GM19452 (cell line): Measurements from ENCODE around the gene PIKFYVE.
A peak's percentile ranks its signal among the peaks of the same experiment; 100 is the strongest.
"Not testable (repeated sequence)": the region's sequence is repeated elsewhere in the genome, so short reads cannot be mapped to it uniquely, and the experiment has no call there.

Source experiments
- ATAC-seq: cut with Tn5 transposase; IDR thresholded peaks from one replicate; pipeline ENCODE4 v1.9.1; 2021; ENCODE audit not compliant: unreplicated experiment

Gene PIKFYVE

DNA sequence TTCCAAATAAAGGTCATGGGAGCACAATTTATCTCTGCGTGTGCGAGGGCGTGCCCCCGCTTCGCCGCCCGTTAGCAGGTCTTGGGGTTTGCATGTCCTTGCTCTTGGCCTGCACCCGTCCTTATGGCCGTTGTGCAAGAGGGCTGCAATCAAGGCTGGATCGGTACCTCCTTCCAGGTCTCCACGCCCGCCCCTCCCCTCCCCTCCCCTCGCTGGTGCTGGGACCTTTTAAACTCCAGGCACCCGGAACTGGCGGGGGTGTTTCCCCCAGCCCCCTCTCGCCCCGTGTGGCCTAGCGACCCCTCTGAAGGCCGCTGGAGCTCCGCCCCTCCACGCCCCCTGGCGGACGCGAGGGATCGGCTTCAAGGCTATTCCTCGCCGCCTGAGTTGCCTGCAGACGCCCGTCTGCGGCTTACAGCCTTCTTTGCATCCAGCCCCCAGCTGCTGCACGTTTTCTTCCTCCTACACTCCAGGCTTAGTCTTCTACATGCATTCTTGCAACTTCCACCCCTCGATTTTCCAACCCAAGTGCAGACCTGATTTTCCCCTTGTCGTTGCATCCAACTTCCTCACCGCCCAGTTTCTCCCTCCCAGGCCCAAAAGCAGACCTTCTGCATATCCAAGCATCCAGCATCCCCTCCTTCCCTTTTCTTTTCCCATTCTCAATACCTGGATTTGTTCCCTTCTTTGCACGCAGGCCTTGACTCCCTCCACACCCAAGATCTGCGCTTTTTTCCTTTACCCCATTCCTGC lies 11.8 kb upstream of the PIKFYVE start:
- ATAC-seq, result peak; percentile 60

DNA sequence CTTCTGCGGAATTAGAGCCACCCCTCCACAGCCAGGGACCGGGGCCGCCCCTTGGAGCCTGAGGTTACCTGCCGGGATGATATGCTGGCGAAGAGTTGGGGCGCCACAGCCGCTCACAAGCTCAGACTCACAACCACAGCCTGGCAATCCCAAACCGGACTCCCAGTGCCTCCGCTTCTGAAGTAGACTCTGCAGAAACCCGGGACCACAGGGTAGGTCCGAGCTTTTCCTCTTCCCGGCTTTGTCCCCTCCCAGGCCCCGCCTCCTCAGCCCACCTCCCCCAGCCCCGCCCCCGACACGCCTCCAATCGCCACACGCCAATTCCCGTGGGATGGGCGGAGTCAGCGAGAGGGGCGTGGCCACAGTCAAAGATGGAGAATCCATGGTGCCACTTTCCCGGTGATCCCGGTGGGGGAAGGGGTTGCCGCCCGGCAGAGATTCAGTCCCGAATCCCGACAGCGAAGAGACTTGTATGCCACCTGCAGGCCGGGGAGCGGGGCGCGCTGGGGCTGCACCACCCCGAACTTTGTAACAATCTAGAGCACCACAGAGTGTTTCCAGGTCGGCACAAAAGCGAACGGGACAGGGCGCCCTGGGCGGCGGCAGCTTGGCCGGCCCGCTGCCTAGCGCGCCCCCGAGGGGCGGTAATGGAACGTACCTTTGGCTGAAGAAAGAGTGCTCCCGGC lies 11.0 kb upstream of the PIKFYVE start, which contains the start of gene IDH1:
Gene IDH1, minus strand, starts transcription at position 201 of the 686 bp plus-strand sequence. CDS start 3,520 bp downstream, outside the sequence.
- ATAC-seq, result peak; percentile 77

GRCh38 chr2:208255557-208256106 lies 10.4 kb upstream of the PIKFYVE start:
- peak; percentile 31 for ATAC-seq

DNA sequence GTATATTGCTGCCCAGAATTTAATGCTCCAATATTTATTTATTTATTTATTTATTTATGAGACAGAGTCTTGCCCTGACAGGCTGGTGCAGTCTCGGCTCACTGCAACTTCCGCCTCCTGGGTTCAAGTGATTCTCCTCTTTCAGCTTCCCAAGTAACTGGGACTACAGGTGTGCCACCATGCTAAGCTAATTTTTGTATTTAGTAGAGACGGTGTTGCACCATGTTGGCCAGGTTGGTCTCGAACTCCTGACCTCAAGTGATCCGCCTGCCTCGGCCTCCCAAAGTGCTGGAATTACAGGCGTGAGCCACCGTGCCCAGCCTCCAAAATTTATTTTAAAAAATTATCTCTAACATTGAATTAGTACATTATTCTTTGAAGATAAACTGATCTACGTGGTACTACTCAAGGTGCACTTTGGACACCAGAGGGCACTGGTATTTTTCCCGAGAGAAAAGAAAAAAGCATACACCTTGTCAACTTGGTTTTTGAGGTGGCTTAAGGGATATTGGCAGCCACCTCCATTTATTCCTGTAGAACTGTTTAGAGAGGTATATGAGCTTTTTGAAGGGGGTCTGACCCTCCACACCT lies 9.8 kb upstream of the PIKFYVE start:
- ATAC-seq, result no peak

- not testable (repeated sequence) for ATAC-seq
These were observed 8.9 kb upstream of the PIKFYVE start for GRCh38 chr2:208256849-208257813.

DNA sequence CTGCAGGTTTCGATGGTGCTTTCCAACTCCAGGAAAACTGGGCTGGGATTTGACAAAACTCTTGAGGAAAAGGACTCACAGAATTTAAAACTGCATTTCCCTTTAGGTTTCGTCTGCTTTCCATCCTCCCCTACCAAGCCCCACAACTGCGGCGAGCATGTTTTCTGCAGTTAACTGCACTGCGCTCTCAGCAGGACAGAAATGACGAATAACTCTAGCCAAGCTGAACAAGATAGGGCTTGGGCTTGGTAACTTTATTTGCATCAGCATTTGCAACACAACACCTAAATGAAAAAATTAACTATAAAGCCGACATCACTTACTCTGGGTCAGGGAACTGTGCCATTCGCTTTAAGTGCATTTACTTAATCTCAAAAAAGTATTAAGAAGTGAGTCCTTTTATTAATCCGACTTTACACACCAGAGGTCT lies 669 bp upstream of the PIKFYVE start:
- ATAC-seq, result peak; percentile 46

DNA sequence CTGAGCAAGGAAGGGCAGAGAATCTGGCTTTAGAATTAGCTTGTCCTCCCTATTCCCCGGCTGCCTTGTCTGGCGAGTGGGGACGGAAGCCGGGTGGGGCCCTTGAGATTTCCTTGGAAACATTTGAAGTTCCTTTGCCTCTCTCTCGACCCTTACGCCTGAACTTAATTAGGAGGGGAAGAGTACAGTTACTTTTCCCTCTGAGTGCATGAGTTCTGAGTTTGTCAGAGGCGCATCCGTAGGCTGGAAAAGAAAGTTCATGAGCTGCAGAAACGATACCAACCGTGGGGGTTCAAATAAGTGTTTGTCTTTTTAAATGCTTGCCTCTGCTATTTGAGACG lies 468 bp downstream of the PIKFYVE start:
- peak; percentile 7 for ATAC-seq

DNA sequence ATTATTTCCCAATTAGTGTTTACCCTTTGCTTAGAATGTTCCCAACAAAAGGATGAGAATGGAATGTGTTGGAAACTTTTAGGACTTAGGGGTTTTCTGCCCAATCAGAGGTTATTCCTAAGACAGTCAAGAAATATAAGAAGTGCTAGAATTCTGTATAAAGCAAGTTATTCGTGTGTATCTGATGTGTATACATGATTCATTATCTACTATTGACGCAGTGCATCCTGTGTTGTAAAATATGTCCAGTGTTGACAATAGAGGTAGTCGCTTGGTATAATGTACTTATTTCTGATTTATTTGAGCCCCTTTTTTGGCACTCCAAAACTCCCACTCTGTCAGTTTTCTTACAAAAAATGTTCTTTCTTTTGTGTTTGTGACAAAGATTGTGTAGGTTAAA lies 881 bp downstream of the PIKFYVE start:
- ATAC-seq, result no peak

DNA sequence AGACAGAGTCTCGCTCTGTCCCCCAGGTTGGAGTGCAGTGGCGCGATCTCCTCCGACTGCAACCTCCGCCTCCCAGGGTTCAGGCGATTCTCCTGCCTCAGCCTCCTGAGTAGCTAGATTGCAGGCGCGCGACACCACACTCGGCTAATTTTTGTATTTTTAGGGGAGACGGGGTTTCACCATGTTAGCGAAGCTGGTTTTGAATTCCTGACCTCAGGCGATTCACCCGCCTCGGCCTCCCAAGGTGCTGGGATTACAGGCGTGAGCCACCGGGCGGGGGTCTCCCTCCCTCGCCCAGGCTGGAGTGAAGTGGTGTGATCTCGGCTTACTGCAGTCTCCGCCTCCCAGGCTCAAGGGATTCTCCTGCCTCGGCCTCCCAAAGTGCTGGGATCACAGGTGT lies 1.5 kb downstream of the PIKFYVE start:
- ATAC-seq, result not testable (repeated sequence)

DNA sequence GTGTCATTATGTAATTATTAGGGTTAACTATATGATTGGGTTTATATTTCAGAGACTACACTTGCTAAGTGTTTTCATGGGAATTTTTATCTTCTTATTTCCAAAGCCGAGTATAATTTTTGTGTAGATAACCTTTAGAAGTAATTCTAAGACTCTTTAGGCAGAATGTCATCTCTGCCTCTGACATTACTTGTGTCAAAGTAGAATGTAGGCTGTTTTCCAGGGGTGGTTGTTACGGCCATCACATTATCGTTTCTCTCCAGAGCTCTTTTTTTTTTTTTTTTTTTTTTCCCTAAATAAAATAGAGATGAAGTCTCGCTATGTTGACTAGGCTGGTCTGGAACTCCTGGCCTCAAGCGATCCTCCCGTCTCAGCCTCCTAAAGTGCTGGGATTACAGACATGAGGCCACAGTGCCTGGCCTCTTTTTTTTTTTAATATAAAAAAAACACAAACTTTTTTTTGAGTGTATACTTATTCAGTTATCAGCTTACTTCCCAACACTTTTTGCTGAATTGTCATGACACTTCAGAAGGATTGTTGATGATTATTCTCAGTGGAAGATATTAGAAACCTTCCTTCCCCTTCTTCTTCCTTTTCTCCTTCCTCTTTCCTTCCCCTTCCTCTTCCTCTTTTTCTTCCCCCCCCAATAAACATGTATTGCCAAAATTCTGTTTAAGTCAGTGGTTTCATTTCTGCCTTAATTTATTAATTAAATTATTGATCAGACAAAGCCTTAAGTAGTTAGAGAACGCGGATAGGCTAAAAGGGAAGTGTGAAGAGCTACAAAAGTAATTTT lies 2.3 kb downstream of the PIKFYVE start:
- ATAC-seq, result no peak

GRCh38 chr2:208269091-208269490 lies 3.0 kb downstream of the PIKFYVE start:
- no peak for ATAC-seq

DNA sequence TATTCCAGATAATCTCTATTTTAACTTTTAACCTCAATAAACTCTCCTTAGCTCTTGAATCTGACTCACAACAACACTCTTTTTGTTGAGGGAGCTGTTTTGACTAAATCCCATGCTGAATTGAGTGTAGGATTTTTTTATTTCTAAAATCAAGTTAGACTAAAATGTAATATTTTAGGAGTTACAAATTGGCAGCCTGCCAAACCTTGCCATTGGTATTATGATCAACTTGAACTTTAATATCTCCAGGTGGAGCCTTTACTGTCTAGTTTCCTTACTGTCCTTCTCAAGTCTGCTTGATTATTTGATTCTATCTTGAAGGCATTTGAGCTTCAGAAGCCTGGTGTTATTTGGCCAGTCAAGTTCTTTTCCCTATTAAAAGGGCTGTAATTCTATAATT lies 8.7 kb downstream of the PIKFYVE start:
- no peak for ATAC-seq

- ATAC-seq, result no peak
These were observed 12.5 kb downstream of the PIKFYVE start for GRCh38 chr2:208278549-208278948.

GRCh38 chr2:208279236-208279635 lies 13.2 kb downstream of the PIKFYVE start:
- no peak for ATAC-seq

DNA sequence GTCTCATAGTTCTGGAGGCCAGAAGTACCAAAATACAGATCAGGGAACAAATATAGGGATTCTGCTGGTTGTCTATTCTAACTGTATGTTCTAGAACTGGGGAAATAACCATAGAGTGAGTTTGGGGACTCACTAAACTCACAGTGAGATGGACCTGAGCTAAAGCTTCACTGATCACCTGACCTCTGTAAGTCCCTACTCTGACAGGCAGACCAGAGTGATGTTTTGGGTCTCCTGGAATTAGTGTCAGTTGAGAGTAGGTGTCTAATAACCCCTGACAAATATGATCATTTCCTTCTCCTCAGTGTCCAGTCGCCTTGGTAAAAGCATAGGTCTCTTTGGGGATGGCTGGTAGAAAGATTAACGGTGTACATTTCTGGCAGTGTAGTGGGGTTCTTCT lies 14.2 kb downstream of the PIKFYVE start:
- no peak for ATAC-seq

DNA sequence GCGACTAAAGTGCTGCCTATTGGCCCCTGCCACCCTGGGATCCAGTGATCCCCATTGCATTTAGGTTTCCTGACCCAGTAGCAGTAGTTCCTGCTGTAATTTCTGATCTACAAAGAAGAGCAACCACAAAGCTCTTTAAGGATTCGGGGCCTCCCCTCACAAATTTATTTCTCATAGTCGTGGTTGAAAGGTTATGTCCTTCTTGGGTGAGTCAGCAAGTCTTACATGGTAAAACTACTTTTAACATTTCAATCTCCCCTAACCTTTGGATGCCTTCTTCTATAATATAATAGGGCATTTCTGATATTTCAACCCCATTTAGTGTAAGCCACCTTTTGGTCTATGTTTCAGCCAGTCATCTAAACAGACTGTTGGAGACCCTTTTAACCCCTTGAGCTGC lies 14.9 kb downstream of the PIKFYVE start:
- no peak for ATAC-seq

GRCh38 chr2:208285853-208286252 lies 19.8 kb downstream of the PIKFYVE start:
- no peak for ATAC-seq

DNA sequence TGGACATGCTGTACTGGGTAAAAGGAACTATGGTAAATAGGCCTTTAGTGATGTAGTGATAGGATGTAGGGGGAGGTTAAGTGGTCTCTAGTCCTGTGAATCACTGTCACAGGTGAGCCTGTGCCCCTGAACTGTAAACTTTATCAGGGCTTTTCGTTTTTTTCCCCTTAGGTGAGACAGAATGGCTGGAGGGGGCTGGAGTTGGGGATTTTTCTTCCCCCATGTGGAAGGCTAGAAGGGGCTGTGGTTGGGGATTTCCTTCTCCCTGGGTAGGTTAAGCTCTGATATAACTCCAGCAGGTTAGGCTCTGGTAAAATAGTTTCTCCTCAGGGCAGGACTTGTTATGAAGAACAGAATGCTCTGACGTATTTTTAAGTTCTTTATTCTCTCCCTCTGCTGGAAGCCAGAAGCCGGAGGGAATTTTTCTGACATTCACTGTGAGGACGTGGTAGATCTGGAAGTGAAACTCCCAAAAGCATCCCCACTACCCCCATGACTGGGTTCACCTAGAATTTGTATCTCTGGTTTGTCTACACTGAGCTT lies 28.5 kb downstream of the PIKFYVE start:
- peak; percentile 58 for ATAC-seq

DNA sequence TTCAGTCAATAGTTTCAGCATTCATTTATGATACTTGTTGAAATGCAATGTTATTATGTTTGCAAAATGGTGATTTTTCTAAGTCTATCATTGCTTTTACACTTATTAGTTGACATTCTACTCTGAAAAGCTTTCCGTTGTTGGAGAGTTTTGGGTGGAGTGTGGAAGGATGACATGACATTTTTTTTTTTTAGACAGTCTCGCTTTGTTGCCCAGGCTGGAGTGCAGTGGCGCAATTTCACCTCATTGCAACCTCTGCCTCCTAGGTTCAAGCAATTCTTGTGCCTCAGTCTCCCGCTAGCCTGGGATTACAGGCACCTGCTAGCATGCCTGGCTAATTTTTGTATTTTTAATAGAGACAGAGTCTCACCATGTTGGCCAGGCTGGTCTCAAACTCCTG lies 29.8 kb downstream of the PIKFYVE start:
- ATAC-seq, result no peak

GRCh38 chr2:208296610-208297009 lies 30.6 kb downstream of the PIKFYVE start:
- no peak for ATAC-seq
